Spleen (tissue), 7 donors: ENCODE data around the gene UBA6.

Experiments used
- POLR2A ChIP-seq, 3 donors: fragments of 450-650 bp; IDR thresholded peaks; one replicate each; pipeline ENCODE4 v1.5.1; 2017; ENCODE audit warnings: antibody characterized with exemption in 3 of 3, mild to moderate bottlenecking in 1 of 3
- TF ChIP-seq, protein P1 (sequence below), 11 experiments: fragments of 200-600 bp in 7 of 11; fragments of 450-650 bp in 4 of 11; sonication (generic) in 4 of 11; IDR thresholded peaks in 8 of 11; conservative IDR thresholded peaks in 3 of 11; 1 replicate in 7 of 11; 2 replicates in 4 of 11; pipeline versions ENCODE4 v1.4.0 to v1.8.0; 2016 to 2021; ENCODE audit warnings: antibody characterized with exemption in 11 of 11, inconsistent platforms in 4 of 11, mild to moderate bottlenecking in 1 of 11
- donor health status: DM: no; HTN: no; CAD: no; lungs with moderate emphysema.
- donor health status: DM: no; HTN: no; CAD: no.
- donor health status: DM: no; HTN: no; CAD: no.

- TF ChIP-seq, protein P1, sequence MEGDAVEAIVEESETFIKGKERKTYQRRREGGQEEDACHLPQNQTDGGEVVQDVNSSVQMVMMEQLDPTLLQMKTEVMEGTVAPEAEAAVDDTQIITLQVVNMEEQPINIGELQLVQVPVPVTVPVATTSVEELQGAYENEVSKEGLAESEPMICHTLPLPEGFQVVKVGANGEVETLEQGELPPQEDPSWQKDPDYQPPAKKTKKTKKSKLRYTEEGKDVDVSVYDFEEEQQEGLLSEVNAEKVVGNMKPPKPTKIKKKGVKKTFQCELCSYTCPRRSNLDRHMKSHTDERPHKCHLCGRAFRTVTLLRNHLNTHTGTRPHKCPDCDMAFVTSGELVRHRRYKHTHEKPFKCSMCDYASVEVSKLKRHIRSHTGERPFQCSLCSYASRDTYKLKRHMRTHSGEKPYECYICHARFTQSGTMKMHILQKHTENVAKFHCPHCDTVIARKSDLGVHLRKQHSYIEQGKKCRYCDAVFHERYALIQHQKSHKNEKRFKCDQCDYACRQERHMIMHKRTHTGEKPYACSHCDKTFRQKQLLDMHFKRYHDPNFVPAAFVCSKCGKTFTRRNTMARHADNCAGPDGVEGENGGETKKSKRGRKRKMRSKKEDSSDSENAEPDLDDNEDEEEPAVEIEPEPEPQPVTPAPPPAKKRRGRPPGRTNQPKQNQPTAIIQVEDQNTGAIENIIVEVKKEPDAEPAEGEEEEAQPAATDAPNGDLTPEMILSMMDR (IDR thresholded peaks at IDR 0.05 in 8 of 11, conservative IDR thresholded peaks at IDR 0.05 in 3 of 11) = no peak
- no peak for TF ChIP-seq POLR2A (IDR thresholded peaks at IDR 0.05)
Observed at GRCh38 chr4:67744561-67745283, 43.8 kb upstream of the UBA6 start.
